HepG2 (cell line): ENCODE results near the gene UTP11. TPM values are rescaled to one million over a fixed set of nuclear protein-coding genes. Genes with fewer than 3 reads are reported as not detected.
A peak's percentile ranks its signal among the peaks of the same experiment; 100 is the strongest.

Source experiments
- SIN3A ChIP-seq: IDR thresholded peaks from 2 replicates; pipeline ENCODE4 v1.6.1; 2011; ENCODE audit warnings: low read depth, mild to moderate bottlenecking, control low read depth, low read length, borderline replicate concordance
- TAF1 ChIP-seq: sonication (generic); formaldehyde crosslinking; IDR thresholded peaks from 2 replicates; pipeline ENCODE4 v1.4.0; 2020; ENCODE audit warnings: missing genetic modification reagents
- TP53 ChIP-seq: sonication (generic); formaldehyde crosslinking; conservative IDR thresholded peaks from 2 replicates; pipeline ENCODE4 v1.4.0; 2020; ENCODE audit warnings: missing genetic modification reagents
- polyA plus RNA-seq, 8 experiments: library from polyadenylated mRNA; depleted of rRNA in 3 of 8; stranded (reverse) in 7 of 8; unstranded in 1 of 8; fragments of >200 nt; fragmentation: Illumina TruSeq in 4 of 8; extraction: Trizol in 4 of 8; gene quantifications; 2 replicates each; pipeline versions ENCODE4 v1.2.1 to v1.2.3, GENCODE V29; 2011 to 2016; ENCODE audit warnings: low read depth in 4 of 8, missing spikeins in 1 of 8, mixed read lengths in 1 of 8; ENCODE audit not compliant: insufficient read depth in 1 of 8
- total RNA-seq, 5 experiments: library from RNA; depleted of rRNA; stranded (reverse); fragments of >200 nt; fragmentation: Illumina TruSeq; extraction: Trizol; gene quantifications; 2 replicates each; pipeline ENCODE4 v1.2.3, GENCODE V29; 2016; ENCODE audit warnings: low read depth in 1 of 5
- TF ChIP-seq, protein P1 (sequence below): sonication (generic); formaldehyde crosslinking; IDR thresholded peaks from 2 replicates; pipeline ENCODE4 v1.5.1; 2020; ENCODE audit warnings: mild to moderate bottlenecking, missing genetic modification reagents, moderate library complexity
- TF ChIP-seq, protein P2 (sequence below): IDR thresholded peaks from 2 replicates; pipeline ENCODE4 v1.6.1; 2016; ENCODE audit warnings: control low read depth

Gene UTP11
- total and polyA plus RNA-seq, 2 of the 13 experiments (the other 11 are each of a cell fraction or from before 2014, with no cell fraction given): 13.5 to 44.8 TPM

GRCh38 chr1:38005195-38006007 is 7.1 kb upstream of the UTP11 start, which contains the start of gene FHL3 (continued):
- TF ChIP-seq, protein P1, sequence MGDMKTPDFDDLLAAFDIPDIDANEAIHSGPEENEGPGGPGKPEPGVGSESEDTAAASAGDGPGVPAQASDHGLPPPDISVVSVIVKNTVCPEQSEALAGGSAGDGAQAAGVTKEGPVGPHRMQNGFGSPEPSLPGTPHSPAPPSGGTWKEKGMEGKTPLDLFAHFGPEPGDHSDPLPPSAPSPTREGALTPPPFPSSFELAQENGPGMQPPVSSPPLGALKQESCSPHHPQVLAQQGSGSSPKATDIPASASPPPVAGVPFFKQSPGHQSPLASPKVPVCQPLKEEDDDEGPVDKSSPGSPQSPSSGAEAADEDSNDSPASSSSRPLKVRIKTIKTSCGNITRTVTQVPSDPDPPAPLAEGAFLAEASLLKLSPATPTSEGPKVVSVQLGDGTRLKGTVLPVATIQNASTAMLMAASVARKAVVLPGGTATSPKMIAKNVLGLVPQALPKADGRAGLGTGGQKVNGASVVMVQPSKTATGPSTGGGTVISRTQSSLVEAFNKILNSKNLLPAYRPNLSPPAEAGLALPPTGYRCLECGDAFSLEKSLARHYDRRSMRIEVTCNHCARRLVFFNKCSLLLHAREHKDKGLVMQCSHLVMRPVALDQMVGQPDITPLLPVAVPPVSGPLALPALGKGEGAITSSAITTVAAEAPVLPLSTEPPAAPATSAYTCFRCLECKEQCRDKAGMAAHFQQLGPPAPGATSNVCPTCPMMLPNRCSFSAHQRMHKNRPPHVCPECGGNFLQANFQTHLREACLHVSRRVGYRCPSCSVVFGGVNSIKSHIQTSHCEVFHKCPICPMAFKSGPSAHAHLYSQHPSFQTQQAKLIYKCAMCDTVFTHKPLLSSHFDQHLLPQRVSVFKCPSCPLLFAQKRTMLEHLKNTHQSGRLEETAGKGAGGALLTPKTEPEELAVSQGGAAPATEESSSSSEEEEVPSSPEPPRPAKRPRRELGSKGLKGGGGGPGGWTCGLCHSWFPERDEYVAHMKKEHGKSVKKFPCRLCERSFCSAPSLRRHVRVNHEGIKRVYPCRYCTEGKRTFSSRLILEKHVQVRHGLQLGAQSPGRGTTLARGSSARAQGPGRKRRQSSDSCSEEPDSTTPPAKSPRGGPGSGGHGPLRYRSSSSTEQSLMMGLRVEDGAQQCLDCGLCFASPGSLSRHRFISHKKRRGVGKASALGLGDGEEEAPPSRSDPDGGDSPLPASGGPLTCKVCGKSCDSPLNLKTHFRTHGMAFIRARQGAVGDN (CRISPR knock-in tag): peak; percentile 37; the same call in 1 of the 2 replicates
- peak; percentile 62; the same call in 1 of the 2 replicates for TF ChIP-seq SIN3A
- TF ChIP-seq TAF1 (CRISPR knock-in tag): peak; percentile 41; the same call in 1 of the 2 replicates
- TF ChIP-seq TP53 (CRISPR knock-in tag): no peak
- TF ChIP-seq, protein P2, sequence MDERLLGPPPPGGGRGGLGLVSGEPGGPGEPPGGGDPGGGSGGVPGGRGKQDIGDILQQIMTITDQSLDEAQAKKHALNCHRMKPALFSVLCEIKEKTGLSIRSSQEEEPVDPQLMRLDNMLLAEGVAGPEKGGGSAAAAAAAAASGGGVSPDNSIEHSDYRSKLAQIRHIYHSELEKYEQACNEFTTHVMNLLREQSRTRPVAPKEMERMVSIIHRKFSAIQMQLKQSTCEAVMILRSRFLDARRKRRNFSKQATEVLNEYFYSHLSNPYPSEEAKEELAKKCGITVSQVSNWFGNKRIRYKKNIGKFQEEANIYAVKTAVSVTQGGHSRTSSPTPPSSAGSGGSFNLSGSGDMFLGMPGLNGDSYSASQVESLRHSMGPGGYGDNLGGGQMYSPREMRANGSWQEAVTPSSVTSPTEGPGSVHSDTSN (CRISPR knock-in tag): no peak
